ENCODE results near the gene MIPEP.

MIPEP gene

DNA sequence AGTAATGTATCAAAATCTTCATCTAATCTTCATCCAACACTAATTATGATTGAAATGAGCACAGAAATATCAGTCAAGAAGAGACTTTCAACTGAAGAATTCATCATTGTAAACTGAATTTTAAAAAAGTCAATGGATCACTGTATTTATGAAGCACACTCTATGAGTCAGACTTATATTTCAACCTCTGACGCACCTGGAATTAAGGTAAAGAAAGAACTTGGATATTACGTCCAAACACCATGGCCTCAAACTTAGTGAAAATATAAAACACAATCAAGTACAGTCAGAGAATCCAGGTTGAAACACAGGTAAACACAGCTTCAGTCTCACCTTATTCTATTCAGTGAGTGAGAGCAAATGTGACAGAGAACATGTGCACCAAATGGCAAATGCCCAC is 39.5 kb downstream of the MIPEP start:
- no peak for DNase-seq

DNA sequence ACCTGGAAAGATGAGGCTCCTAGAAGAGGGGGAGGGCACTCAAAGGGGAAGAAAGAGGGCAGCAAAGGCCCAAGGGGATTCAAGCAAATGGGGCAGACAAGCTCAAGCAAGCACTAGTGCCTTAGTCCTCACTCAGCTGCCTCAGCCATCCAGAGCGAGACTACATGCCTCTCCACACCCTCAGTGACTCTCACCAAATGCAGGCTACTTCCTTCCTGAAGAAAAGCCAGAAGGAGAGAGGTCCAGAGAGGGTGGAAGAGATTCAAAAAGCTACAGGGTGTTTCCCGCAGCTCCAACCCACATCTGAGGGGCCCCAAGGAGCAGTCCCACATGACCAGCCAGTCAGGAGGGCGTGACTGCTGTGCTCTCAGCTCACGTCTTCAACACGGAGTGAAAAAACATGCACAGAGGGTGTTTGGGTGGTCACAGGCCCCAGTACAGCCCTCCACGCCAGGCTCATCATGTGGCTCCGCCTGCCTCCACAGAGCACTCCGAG is 40.5 kb downstream of the MIPEP start:
- no peak for DNase-seq

DNA sequence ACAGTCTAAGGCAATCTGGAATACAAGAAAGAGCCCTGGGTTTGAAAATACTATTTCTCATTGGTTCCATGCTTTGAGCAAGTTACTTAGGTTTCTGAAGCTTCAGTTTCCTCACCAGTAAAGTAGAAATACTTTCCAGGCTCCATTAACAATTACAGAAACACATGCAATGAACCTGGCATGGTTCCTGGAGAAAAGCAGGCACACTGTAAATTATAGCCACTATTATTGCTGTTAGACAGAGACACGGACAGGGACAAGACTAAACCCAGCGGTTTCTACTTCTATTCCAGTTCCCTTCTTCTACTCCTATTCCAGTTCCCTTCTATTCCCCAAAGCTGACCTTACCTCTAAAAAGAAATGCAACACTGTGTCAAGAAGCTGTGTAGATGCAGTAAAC is 41.2 kb downstream of the MIPEP start:
- no peak for DNase-seq

DNA sequence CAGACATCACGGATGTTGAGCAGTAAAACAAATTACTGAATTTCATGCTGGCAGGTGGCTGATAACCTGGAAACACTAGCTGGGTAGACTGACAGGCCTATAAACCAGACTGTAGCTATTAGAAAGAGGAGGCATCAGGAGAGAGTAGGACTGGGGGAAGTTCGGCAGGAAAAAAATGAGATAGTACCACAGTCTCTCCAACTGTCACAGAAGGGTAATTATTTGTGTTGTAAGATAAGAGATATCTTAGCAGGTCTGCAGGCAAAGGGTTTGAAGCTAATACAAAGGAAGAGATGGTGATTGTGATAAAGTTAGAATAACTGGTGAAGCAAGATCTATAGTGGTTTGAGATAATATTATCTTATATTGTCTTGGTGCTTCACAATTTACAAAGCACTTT is 41.7 kb downstream of the MIPEP start:
- no peak for DNase-seq

DNA sequence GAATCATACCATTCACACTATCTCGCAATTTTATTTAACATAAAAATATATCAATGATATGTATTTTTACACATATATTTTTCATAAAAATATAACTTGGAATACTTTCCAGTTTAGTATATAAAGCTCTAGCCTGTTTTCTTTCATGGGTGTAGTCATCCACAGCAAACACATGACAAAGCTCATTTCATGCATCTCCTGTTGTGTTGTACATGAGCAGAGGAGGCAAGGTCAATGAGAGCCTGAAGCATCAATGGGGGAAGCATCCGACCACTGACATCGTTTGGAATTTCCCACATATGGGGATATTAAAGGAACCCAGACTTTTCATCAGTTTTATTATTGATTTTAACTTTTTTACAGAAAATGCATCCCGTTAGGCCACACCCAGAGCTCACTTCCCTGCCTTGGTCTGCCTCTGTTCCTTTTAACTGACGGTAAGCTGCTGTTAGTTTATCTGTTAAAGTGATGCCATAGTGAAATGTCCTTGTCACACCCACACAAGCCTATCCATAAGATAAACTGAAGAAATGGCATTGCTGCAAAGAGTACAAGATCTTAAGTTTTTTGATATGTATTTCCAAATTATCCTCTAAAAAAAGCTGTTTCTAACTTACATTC is 44.0 kb downstream of the MIPEP start:
- no peak for DNase-seq

DNA sequence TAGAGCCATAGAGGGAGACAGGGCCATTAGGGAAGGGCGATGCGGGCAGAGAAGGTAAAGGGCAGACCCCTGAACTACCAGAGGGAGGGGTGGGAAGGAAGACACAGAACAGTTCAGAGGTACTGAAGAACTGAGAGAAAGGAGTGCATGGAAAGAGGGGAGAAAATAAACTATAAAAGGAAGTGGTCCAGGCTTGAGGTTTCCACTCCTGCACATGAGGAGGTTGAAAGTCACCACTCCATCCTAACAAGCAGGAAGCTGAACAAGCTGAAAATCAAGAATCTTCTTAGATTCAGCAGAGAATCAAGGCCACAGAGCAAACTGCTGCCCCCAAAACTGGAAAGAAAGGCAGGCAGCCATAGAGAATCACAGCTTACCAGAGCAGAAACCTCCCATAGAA is 45.1 kb downstream of the MIPEP start:
- no peak for DNase-seq

DNA sequence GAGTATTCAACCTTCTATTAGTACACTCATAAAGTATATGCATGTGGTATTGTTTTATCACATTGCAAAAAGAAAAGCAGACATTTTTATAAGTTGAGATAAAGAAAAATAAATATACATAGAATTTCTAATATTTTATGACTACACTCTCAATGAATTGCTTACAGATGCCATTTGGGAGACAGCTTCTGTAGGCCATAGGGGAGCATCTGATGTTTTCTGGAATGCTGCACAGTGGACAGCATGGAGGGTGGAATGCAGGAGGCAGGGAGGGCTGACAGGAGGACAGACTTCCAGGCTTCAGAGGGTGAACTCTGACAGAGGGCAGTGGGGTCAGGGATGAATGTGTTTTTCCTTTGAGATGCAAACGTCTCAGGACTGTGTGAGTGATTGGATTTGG is 45.8 kb downstream of the MIPEP start:
- DNase-seq = peak; percentile 7

DNA sequence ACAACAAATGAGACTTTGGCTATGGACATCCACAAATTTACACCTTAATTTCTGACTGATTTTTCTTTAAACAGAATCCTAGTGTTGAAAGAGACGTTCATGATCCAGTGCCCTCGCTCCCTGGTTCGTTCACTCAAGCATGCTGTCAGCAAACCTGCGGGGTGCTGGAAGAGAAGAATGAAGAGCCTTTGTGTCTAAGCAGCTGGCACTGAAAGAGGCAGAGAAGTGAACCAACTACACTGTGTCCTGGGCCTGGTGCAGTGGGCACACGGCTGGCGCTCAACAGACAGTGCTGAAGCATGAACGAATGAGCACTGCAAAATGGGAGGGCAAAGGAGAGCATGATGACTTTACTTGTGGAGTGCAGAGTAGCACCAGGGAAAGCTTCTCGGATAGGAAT is 46.8 kb downstream of the MIPEP start:
- DNase-seq = no peak

DNA sequence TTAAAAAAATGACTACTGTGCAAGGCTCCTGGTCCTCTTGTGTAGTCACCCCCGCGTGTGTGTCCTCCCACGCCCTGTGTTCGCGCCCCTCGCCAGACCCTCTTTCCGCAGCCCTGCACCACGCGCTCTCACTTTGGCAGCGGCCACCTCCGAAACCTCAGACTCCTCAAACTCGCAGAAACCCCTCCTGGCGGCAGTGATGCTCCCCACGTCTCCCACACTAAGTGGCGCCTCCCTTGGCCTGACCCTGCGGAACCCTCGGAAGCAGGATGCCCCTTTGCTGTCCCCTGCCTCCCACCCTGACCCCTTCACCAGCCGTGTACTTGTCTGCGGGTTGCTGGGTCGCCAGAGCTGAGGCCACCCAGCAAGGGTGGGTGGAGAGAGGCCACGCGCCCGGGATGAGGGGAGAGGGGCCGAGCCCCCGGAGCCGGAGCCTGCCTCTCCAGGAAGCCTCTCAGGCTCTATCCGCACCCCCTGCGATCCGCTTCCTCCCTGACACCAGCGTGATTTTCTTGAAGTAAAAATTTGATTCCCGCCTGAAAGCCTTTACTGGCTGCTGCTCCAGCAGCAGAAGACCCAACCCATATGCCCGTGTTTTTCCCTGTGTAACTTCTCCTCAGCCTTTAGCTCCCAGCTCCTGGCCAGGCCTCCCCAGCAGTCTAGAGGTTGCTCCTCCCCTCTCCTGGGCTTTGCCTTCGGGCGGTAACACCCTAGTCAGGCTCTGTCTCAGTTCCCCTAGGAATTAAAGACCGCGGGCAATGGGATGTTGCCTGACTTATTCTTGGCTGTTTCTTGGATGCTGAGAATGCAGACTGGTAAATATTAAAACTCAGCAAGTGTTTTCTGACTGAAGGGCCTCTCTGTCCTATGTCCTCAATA is 55.2 kb downstream of the MIPEP start:
- no peak for DNase-seq

DNA sequence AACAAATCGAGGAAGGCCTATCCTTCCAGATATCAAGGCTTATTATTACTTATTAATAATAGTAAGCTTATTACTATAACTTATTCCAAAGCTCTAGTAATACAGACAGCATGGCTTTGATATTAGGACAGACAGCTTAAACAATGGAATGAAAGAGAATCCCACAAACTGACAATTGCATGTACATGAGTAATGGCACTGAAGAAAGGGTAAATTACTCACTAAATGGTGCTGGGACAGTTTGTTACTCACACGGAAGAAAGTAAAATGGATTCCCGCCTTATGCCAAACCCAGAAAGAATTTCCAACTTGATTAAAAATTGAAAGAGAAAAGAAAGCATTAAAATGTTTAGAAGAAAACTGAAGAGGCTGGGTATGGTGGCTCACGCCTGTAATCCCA is 60.3 kb downstream of the MIPEP start:
- DNase-seq = peak; percentile 47

DNA sequence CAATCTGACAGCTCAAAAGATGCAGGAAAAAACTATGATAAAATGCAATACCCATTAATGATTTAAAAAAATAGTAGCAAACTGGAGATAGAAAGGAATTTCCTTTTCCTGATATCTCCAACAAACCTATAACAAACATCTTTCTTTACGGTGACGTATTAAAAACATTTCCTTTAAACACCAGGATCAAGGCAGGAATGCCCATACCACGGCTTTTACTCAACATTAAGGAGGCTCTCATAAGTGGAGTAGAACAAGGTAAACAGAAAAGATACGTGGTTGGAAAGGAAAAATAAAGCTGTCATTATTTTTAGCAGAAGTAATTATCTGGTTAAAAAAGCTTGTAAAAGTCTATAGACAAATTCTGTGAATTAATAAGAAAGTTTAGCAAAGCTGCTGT is 61.1 kb downstream of the MIPEP start:
- no peak for DNase-seq

DNA sequence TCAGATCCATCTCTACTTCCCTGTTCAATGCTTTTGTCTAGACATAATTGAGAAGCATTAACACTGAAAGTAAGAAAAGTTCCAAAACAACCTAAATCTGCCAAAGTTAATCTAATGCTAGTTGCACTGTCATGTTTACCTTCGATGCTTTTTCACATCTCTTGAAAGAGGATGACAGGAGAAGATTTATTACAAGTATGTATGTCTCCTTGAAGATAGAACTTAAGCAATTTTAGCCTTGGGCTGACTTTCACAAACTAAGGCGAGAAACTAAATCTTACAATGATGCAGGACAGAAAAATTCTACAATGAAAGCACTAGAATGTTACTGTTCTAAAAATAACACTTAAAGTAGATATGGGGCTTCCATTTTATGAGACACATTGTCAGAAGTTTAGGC is 64.0 kb downstream of the MIPEP start:
- DNase-seq = no peak

DNA sequence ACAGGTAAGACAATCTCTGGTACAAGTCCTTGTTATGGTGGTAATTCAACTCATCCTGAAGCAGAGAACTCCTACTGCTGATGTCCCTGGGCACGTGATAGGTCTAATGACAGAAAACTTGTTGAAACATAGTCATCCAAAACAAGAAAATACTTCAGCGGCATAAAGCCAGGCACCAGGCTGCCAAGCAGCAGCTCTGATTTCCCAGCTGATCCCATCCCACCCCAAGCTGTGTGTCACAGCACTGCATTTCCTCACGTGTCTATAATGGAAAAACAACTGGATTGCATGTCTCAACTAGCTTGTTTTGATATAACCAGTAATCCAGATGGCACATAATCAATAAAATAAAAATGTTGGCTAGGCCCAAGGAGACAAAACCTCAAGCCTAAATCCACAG is 64.8 kb downstream of the MIPEP start:
- DNase-seq = no peak

DNA sequence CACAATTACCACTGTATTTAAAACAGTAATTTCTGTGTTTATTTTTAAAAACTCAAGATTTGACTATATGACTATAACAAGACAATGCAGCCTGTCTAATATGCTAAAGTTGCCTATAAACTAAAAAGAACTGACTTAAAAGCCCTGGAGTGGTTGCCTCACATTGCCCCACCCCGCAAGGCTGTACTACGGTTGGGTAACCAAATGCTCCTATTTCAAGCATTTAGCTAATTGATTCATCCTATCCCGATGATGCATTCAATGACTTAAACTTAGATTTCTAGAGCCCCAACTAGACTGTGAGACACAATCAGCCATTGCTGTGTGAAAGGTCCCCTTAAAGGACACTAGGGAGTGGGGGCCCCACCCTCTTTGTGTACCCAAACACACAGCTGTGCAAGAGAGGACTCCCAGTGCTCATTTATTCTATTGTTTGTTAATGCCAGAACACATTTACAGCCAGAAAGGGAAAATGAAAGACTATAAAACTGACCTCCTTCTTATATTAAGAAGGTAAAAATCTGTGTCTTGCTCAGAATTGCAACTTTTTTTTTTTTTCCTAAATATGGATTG is 66.9 kb downstream of the MIPEP start:
- no peak for DNase-seq

DNA sequence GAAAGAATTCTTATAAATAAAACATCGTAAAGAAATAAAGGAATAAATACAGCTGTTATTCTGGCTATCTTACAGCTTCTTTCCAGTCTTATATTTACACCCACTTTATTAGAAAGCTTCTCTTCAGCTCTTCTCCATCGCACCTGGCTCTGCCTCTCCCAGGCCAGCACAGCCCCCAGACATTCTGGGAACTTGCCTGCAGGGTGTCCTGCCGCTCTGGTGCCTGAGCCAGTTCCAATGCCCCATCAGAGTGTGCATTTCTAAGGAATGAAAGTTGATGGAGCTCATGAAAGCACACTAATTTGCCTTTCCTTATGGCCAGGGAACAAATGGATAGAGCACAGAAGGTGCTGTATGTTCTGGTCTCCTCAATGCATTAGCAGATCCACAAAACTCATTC is 68.7 kb downstream of the MIPEP start:
- DNase-seq = no peak

DNA sequence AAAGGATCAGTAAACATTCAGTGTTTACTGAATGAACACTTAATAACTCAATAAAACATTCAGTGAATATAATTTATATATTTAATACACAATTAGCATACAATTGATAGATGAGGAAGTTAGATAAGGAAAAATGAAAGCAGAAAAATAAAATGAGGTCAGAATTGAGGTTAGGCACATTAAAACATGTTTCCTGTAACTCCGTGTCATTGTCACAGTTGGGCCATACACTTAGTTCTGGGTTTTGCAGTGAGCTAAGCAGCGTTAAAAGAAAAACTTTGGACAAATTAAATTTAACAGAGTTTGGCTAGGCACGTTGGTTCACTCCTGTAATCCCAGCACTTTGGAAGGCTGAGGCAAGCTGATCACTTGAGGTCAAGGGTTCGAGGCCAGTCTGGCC is 71.4 kb downstream of the MIPEP start:
- DNase-seq = no peak

DNA sequence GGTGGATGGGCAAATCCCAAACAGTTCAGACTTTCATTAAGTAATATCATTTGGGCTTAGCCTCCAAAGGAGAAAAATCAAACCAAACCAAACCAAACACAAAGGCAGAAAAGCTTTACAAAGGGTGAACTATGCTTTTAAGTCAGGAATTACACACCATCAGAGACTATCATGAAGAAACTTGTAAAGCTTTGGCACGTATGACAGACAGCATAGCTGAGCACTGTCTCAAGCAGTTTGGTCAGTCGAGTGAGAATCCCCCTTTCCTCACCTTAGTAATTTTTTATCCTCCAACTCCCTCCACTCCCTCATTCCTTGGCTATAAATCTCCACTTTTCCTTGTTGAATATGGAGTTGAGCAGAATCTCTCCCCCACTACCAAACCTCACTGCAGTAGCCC is 72.1 kb downstream of the MIPEP start:
- no peak for DNase-seq

DNA sequence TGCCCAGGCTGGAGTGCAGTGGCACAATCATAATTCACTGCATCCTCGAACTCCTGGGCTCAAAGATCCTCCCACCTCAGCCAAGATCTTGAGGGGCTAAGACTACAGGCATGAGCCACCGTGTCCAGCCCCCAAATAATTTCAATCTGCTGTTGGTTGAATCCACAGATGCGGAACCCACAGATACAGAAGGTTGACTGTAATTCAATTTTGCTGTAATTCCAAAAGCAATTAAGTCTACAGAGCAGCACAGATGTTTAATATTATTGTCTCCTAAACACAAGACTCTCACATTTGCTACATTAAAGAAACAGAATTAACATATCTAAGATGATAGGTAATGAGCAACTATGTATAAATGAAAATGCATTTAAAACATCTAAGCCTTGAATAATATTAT is 75.6 kb downstream of the MIPEP start:
- no peak for DNase-seq

DNA sequence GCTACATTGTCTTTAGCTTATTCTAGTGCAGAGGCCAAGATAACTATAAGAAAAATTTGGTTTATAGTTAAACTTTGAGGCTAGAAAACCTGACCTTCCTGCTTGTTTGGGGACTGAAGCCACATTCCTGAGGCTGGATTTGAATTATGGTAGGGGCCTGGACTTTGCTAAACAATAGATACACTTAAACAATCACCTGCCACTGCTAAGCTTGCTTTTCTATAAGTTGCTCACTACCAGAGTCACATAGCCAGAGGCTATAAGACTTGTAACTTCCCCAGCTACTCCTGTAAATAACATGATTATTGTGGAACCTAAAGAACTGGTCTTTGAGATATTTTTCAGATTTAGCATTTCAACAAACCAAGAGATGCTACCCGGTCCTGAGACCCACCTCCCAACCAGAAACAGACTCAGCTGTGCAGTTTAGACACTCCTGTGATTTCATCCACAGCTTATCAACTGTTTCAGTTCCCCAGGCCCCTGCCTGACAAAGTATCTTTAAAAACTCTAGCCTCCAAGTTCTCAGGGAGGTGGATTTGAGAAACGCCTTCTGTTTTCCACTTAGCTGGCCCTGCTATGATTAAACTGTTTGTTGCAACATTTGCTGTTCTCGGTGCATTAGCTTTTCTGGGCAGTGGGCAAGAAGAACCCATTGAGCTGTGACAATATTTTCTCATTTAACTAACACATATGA is 77.7 kb downstream of the MIPEP start:
- DNase-seq = no peak

DNA sequence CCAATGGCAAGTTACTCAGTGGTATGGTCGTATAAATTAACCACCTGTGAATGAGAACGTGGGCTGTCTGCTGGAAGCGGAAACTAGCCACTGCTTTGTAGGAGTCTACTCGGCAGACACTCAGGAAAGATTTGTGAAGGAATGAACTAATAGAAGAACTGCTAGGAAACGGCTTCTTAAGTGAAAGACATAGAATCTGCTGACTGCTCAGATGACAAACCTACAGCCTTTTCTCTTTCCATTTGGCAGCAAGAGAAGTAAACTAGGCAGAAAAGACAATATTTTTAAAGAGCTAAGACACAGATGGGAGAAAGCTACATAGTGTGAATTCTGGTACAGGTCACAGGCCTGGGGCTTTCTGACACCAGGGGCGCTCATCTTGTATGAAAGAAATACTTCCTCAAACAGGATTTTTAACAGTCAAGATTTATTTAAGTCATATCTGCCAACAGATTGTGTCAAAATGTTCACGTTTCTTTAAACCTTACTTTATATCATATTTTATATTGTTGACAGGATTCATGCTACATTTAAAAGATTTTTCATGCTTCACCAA is 78.4 kb downstream of the MIPEP start:
- no peak for DNase-seq

DNA sequence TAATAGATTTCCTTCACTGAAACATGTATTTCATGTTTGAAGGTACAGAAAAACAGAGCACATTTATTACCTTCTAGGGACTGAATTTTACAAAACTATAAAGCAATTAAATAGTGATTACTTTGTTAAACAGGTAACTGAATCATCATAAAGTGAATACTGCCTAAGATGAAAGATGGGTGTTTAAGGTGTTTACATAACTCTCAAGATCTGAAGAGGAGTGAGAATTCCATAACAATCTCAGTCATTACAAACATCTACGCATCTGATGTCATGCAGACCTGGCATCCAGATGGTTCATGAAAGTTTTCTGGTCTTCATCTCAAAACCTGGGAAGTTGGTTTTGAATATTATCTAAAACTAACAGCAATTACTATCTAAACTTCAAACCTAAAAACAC is 80.4 kb downstream of the MIPEP start:
- DNase-seq = no peak

DNA sequence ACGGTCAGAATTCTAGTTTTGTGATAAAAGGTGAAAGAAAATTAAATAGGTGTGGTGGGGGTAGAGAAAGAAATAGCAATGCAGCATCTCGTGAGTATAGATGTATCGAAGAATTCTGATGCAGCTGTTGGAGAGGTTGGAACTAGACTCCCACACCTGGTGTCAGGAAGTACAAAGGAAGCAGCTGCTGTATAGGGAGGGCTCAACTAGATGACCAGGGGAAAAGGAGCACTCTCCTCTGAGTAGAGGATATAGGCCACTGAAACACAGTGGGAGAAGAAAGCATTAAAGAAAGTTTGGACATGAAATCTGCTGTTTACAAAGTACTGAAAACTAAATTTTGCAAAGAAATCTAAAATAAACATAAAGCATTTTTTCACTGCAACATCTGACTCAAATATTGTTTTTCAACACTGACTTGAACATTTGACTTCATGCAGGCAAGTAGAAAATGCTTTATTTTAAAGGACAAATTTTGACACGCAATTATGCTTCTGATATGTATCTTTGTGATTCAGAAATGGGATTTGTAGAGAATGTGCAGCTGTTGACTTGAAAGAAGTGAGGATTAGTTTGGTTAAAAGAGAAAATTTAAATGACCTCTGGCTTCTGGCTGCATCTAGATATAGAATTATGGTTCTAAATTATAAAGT is 82.2 kb downstream of the MIPEP start:
- no peak for DNase-seq

DNA sequence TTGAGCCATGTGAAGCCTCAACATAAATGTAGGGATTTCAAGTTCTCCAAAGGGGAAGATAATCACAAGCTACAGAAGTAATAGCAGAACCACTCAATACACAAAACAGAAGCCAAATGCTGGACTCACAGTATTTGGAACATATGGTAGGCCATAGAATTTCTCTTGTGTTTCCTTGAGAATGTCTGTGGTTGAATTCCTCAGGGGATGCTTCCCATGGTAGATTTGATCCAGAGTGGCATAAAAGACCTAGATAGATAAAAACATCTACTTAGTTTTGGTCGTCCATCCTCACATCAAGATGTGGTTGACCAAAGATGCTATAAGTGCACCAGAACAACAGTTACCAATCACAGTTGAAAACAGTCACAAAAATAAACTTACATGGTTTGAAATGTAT is 83.4 kb downstream of the MIPEP start:
- DNase-seq = no peak
